Neutrophil (primary cell): ENCODE data around the gene CHN2.

Experiments used
- H3K27ac ChIP-seq: fragments of 200-600 bp; sonication (generic); 2 replicates; pipeline ENCODE4 v1.5.1; 2016; ENCODE audit warnings: mild to moderate bottlenecking, moderate library complexity
- H3K27me3 ChIP-seq: fragments of 200-600 bp; sonication (generic); 2 replicates; pipeline ENCODE4 v1.6.0; 2016; ENCODE audit warnings: mild to moderate bottlenecking
- H3K36me3 ChIP-seq: fragments of 200-600 bp; sonication (generic); 2 replicates; pipeline ENCODE4 v1.5.1; 2017
- H3K4me1 ChIP-seq, 2 experiments: fragments of 200-600 bp in 1 of 2; sonication (generic) in 1 of 2; 1 replicate in 1 of 2; 2 replicates in 1 of 2; pipeline versions ENCODE4 v1.5.1 to v1.6.1; 2013 to 2016; ENCODE audit warnings: low read depth in 1 of 2, low read length in 1 of 2, mild to moderate bottlenecking in 1 of 2, moderate library complexity in 1 of 2; ENCODE audit not compliant: control insufficient read depth in 1 of 2, insufficient read depth in 1 of 2
- H3K4me3 ChIP-seq, 2 experiments: fragments of 200-600 bp in 1 of 2; sonication (generic) in 1 of 2; 1 replicate in 1 of 2; 2 replicates in 1 of 2; pipeline ENCODE4 v1.5.1; 2013 to 2016; ENCODE audit warnings: low read depth in 1 of 2, low read length in 1 of 2, mild to moderate bottlenecking in 1 of 2, moderate library complexity in 1 of 2
- H3K9me3 ChIP-seq: fragments of 200-600 bp; sonication (generic); 2 replicates; pipeline ENCODE4 v1.5.1; 2016
- CTCF ChIP-seq: fragments of 200-600 bp; sonication (generic); IDR thresholded peaks from 2 replicates; pipeline ENCODE4 v1.5.1; 2016; ENCODE audit warnings: antibody characterized with exemption

CHN2 gene

GRCh38 chr7:29281782-29282541, 87.4 kb downstream of the CHN2 start:
- TF ChIP-seq CTCF: no peak
- Histone ChIP-seq H3K27me3 (no peaks in the 10 kb centered on the region), H3K27ac (no peak overlapping the region), H3K9me3 (no peaks in the 10 kb centered on the region), H3K36me3 (no peaks in the 10 kb centered on the region), H3K4me1 (peaks cover 5 to 8% of the 10 kb centered on the region in 2 experiments), H3K4me3 (no peak overlapping the region)

GRCh38 chr7:29282819-29283414, 88.3 kb downstream of the CHN2 start:
- no peak for TF ChIP-seq CTCF
- H3K4me3 ChIP-seq: no peak overlapping the region
- no peaks in the 10 kb centered on the region for H3K9me3 ChIP-seq
- peaks cover 5 to 8% of the 10 kb centered on the region in 2 experiments for H3K4me1 ChIP-seq
- H3K27ac ChIP-seq: no peak overlapping the region
- H3K36me3 ChIP-seq: no peaks in the 10 kb centered on the region
- no peaks in the 10 kb centered on the region for H3K27me3 ChIP-seq

GRCh38 chr7:29284696-29285443, 90.3 kb downstream of the CHN2 start:
- peaks cover 5 to 8% of the 10 kb centered on the region in 2 experiments for H3K4me1 ChIP-seq
- no peak for TF ChIP-seq CTCF

GRCh38 chr7:29285444-29285793, 90.8 kb downstream of the CHN2 start:
- no peak for TF ChIP-seq CTCF

More at GRCh38 chr7:29284696-29285443, 90.3 kb downstream of the CHN2 start:
- H3K4me3 ChIP-seq: no peak overlapping the region
- no peaks in the 10 kb centered on the region for H3K36me3 ChIP-seq
- peaks cover 12% of the 10 kb centered on the region for H3K27me3 ChIP-seq
- H3K9me3 ChIP-seq: no peaks in the 10 kb centered on the region
- no peak overlapping the region for H3K27ac ChIP-seq

GRCh38 chr7:29285861-29286260, 91.3 kb downstream of the CHN2 start:
- peaks cover 5 to 8% of the 10 kb centered on the region in 2 experiments for H3K4me1 ChIP-seq
- no peak overlapping the region for H3K4me3 ChIP-seq
- no peak for TF ChIP-seq CTCF
- H3K27ac ChIP-seq: no peak overlapping the region
- peaks cover 12% of the 10 kb centered on the region for H3K27me3 ChIP-seq
- H3K36me3 ChIP-seq: no peaks in the 10 kb centered on the region
- H3K9me3 ChIP-seq: no peaks in the 10 kb centered on the region

More at GRCh38 chr7:29285444-29285793, 90.8 kb downstream of the CHN2 start:
- H3K4me3 ChIP-seq: no peak overlapping the region
- peaks cover 5 to 8% of the 10 kb centered on the region in 2 experiments for H3K4me1 ChIP-seq
- H3K27me3 ChIP-seq: peaks cover 12% of the 10 kb centered on the region
- no peaks in the 10 kb centered on the region for H3K9me3 ChIP-seq
- no peak overlapping the region for H3K27ac ChIP-seq
- no peaks in the 10 kb centered on the region for H3K36me3 ChIP-seq
